Measurements from ENCODE around the gene UGT2A1. TPM values are rescaled to one million over a fixed set of nuclear protein-coding genes. Genes with fewer than 3 reads are reported as not detected.

The UGT2A1 gene
- total RNA-seq, 1 donor from 2014 or later = not detected

- DNase-seq (ENCODE audit: low spot score) = no peak
These were observed 61.7 kb downstream of the UGT2A1 start for GRCh38 chr4:69591364-69591763.

GRCh38 chr4:69589884-69590283 lies 63.2 kb downstream of the UGT2A1 start:
- no peak for DNase-seq (ENCODE audit: low spot score)

GRCh38 chr4:69584135-69584534 lies 68.9 kb downstream of the UGT2A1 start:
- DNase-seq (ENCODE audit: low spot score) = no peak

- no peak for DNase-seq (ENCODE audit: low spot score)
These were observed 69.5 kb downstream of the UGT2A1 start for GRCh38 chr4:69583543-69583942.

- DNase-seq (ENCODE audit: low spot score) = no peak
These were observed 75.8 kb downstream of the UGT2A1 start for GRCh38 chr4:69577245-69577644.

- DNase-seq (ENCODE audit: low spot score) = no peak
These were observed 76.7 kb downstream of the UGT2A1 start for GRCh38 chr4:69576251-69576877.

- DNase-seq (ENCODE audit: low spot score) = no peak
These were observed 84.3 kb downstream of the UGT2A1 start for GRCh38 chr4:69568787-69569186.

- no peak for DNase-seq (ENCODE audit: low spot score)
These were observed 89.6 kb downstream of the UGT2A1 start for GRCh38 chr4:69563424-69563823.

GRCh38 chr4:69549651-69550050 lies 103.4 kb downstream of the UGT2A1 start:
- no peak for DNase-seq (ENCODE audit: low spot score)

- DNase-seq (ENCODE audit: low spot score) = no peak
These were observed 106.8 kb downstream of the UGT2A1 start for GRCh38 chr4:69546134-69546765.

Other genes with a start within 250 kb of the UGT2A1 start
- gene UGT2B4, start 157.3 kb downstream of the UGT2A1 start, total RNA-seq = not detected
- gene UGT2A2, start 13.6 kb downstream of the UGT2A1 start, total RNA-seq = not detected
- 5.4 TPM for gene SULT1B1, start 107.4 kb upstream of the UGT2A1 start, total RNA-seq
- not detected for gene SULT1E1, start 206.9 kb upstream of the UGT2A1 start, total RNA-seq